ENCODE data around the gene HIVEP1.

- TF ChIP-seq CTCF (conservative IDR thresholded peaks at IDR 0.05; ENCODE audit: low read length): no peak
- no peak for TF ChIP-seq EZH2phosphoT487 (IDR thresholded peaks at IDR 0.05; ENCODE audit: borderline replicate concordance, low read depth, low read length)
Measured at GRCh38 chr6:12200015-12200564, 188.0 kb downstream of the HIVEP1 start.
